Right lobe of liver (tissue), 6 donors: ENCODE measurements around the gene SPTBN1. TPM values are rescaled to one million over a fixed set of nuclear protein-coding genes. Genes with fewer than 3 reads are reported as not detected.

Experiments used
- ATAC-seq, 4 donors: fragments of 200-7000 bp; cut with Tn5 transposase; one replicate each; pipeline ENCODE4 v1.9.1; 2020; ENCODE audit warnings: mild to moderate bottlenecking in 4 of 4, moderate library complexity in 4 of 4
- DNase-seq, 3 donors: peaks; one replicate each; pipeline ENCODE4 v3.0.0-alpha.2; 2020
- H3K27ac ChIP-seq, 3 donors: fragments of 200-600 bp; one replicate each; pipeline ENCODE4 v1.8.0; 2022
- H3K27me3 ChIP-seq, 2 donors: fragments of 200-600 bp; one replicate each; pipeline ENCODE4 v1.8.0; 2022
- H3K36me3 ChIP-seq, 4 donors: fragments of 200-600 bp; sonication (generic) in 1 of 4; one replicate each; pipeline versions ENCODE4 v1.5.1 to v1.8.0; 2017 to 2022; ENCODE audit warnings: control low read depth in 1 of 4
- H3K4me1 ChIP-seq, 4 donors: fragments of 200-600 bp; sonication (generic) in 1 of 4; one replicate each; pipeline versions ENCODE4 v1.5.1 to v1.8.0; 2017 to 2022; ENCODE audit warnings: control low read depth in 1 of 4
- H3K4me3 ChIP-seq, 3 donors: fragments of 200-600 bp; one replicate each; pipeline ENCODE4 v1.8.0; 2022
- H3K9me3 ChIP-seq, 4 donors: fragments of 200-600 bp; sonication (generic) in 1 of 4; one replicate each; pipeline versions ENCODE4 v1.5.1 to v1.8.0; 2017 to 2022; ENCODE audit warnings: control low read depth in 1 of 4
- POLR2A ChIP-seq: fragments of 450-650 bp; IDR thresholded peaks from one replicate; pipeline ENCODE4 v1.6.1; 2017; ENCODE audit warnings: antibody characterized with exemption, mild to moderate bottlenecking
- WGBS: methylation state at CpG from one replicate; pipeline ENCODE4 v1.1.6; 2018; ENCODE audit warnings: low coverage, low lambda C conversion rate; ENCODE audit not compliant: insufficient coverage; ENCODE audit errors: missing lambda C conversion rate; 5-methylcytosine and 5-hydroxymethylcytosine counted together
- intact Hi-C, 2 donors: fragments of 100-400 bp; cut with DNase I; formaldehyde crosslinking; loops; one replicate each; pipeline versions ENCODE4 v1.11.2 to v1.14.1; 2022
- total RNA-seq, 6 experiments: library from RNA; depleted of rRNA in 2 of 6; stranded (reverse); fragments of >200 nt in 2 of 6; fragmentation: NEBNext Ultra II Directional in 3 of 6; extraction: Animal tissue kit (Norgen Biotek cat#: 25700) in 3 of 6; gene quantifications; one replicate each; pipeline versions ENCODE4 v1.1.0 to v1.2.4, GENCODE V29; 2016 to 2023
- TF ChIP-seq, protein P1 (sequence below), 4 donors: fragments of 200-600 bp in 3 of 4; fragments of 450-650 bp in 1 of 4; IDR thresholded peaks; one replicate each; pipeline versions ENCODE4 v1.5.1 to v1.8.0; 2016 to 2022; ENCODE audit warnings: antibody characterized with exemption in 4 of 4, mild to moderate bottlenecking in 2 of 4
- donor health status: DM: no; HTN: yes; CAD: no.
- donor health status: DM: no; HTN: no; CAD: no.
- donor health status: DM: no; HTN: no; CAD: no.
- donor health status: DM: no; HTN: yes; CAD: no.
- donor health status: DM: no; HTN: yes; CAD: no.

The SPTBN1 gene
- total RNA-seq, 6 experiments from 2014 or later: 107 to 315 (median 227) TPM

DNA sequence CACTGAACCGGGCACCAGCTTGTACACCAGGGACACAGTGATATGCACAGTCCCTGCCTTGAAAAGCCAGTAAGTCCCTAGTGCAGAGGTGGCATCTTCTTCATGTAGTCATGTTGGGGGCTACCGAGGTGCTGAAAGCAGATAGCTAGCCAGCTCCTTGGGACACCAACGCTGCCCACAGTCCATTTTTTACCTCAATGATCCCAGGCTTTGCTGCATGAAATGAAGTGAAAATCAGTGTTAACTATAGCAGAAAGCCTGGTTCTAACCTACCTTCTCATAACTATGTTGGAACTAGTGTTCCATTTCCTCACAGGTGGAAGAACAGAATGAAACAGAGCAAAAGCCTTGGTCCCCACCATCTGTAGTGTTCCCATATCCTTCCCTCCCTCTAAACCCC, 200.7 kb downstream of the SPTBN1 start:
- DNase-seq: no peak
- no peak for ATAC-seq
- no peak overlapping the region for H3K27ac ChIP-seq
- H3K27me3 ChIP-seq: no peaks in the 10 kb centered on the region
- 80% methylated on average over 1 of the region's 3 CpGs for WGBS
- H3K36me3 ChIP-seq: peaks cover 17 to 95% (median 65%) of the 10 kb centered on the region in 4 donors
- no peak for TF ChIP-seq POLR2A
- TF ChIP-seq, protein P1, sequence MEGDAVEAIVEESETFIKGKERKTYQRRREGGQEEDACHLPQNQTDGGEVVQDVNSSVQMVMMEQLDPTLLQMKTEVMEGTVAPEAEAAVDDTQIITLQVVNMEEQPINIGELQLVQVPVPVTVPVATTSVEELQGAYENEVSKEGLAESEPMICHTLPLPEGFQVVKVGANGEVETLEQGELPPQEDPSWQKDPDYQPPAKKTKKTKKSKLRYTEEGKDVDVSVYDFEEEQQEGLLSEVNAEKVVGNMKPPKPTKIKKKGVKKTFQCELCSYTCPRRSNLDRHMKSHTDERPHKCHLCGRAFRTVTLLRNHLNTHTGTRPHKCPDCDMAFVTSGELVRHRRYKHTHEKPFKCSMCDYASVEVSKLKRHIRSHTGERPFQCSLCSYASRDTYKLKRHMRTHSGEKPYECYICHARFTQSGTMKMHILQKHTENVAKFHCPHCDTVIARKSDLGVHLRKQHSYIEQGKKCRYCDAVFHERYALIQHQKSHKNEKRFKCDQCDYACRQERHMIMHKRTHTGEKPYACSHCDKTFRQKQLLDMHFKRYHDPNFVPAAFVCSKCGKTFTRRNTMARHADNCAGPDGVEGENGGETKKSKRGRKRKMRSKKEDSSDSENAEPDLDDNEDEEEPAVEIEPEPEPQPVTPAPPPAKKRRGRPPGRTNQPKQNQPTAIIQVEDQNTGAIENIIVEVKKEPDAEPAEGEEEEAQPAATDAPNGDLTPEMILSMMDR (IDR thresholded peaks at IDR 0.05): no peak
- H3K4me1 ChIP-seq: no peaks in the 10 kb centered on the region
- intact Hi-C loops: no loop called here
- H3K9me3 ChIP-seq: no peaks in the 10 kb centered on the region
- H3K4me3 ChIP-seq: no peak overlapping the region

DNA sequence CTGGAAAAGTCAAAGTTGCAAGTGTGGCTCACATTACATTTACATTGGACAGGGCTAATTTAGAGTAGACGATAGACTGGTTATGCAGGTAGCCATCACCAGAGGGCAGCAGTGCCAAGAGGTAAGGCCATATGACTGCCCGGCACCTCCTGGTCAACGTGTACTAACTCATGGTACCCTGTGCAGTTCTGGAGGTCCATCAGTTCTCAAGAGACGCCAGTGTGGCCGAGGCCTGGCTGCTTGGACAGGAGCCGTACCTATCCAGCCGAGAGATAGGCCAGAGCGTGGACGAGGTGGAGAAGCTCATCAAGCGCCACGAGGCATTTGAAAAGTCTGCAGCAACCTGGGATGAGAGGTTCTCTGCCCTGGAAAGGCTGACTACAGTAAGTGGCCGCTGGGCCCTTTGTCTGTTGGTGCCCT, 201.5 kb downstream of the SPTBN1 start:
- DNase-seq (peak in 2 of 3 donors; percentile 55 to 73), ATAC-seq (peak; percentile 65 to 96 (median 90))
- 65% methylated on average over 7 of the region's 12 CpGs for WGBS
- peaks cover 20 to 94% (median 63%) of the 10 kb centered on the region in 4 donors for H3K36me3 ChIP-seq
- H3K27ac ChIP-seq: no peak overlapping the region
- H3K4me3 ChIP-seq: no peak overlapping the region
- intact Hi-C loops: no loop called here
- no peak for TF ChIP-seq POLR2A
- TF ChIP-seq, protein P1 (IDR thresholded peaks at IDR 0.05): peak; percentile 47 to 60 (median 52)
- no peaks in the 10 kb centered on the region for H3K4me1 ChIP-seq
- no peaks in the 10 kb centered on the region for H3K9me3 ChIP-seq
- no peaks in the 10 kb centered on the region for H3K27me3 ChIP-seq

- 100% methylated on average over 1 of the region's 1 CpG for WGBS
- H3K4me3 ChIP-seq: no peak overlapping the region
These were observed 202.5 kb downstream of the SPTBN1 start for GRCh38 chr2:54658564-54659071.

GRCh38 chr2:54659527-54659926, 203.4 kb downstream of the SPTBN1 start:
- TF ChIP-seq, protein P1 (IDR thresholded peaks at IDR 0.05): no peak
- DNase-seq: no peak
- intact Hi-C loops: no loop called here
- no peak overlapping the region for H3K27ac ChIP-seq
- H3K9me3 ChIP-seq: no peaks in the 10 kb centered on the region
- H3K4me1 ChIP-seq: no peaks in the 10 kb centered on the region
- WGBS: 87% methylated on average over 4 of the region's 4 CpGs
- no peak overlapping the region for H3K4me3 ChIP-seq
- ATAC-seq: no peak
- peaks cover 24 to 80% (median 48%) of the 10 kb centered on the region in 4 donors for H3K36me3 ChIP-seq
- H3K27me3 ChIP-seq: no peaks in the 10 kb centered on the region

More at GRCh38 chr2:54658564-54659071, 202.5 kb downstream of the SPTBN1 start:
- DNase-seq (no peak), ATAC-seq (no peak)
- Histone ChIP-seq H3K4me1 (no peaks in the 10 kb centered on the region), H3K27me3 (no peaks in the 10 kb centered on the region), H3K9me3 (no peaks in the 10 kb centered on the region), H3K27ac (no peak overlapping the region), H3K36me3 (peaks cover 24 to 86% (median 55%) of the 10 kb centered on the region in 4 donors)
- TF ChIP-seq, protein P1 (IDR thresholded peaks at IDR 0.05): no peak
- TF ChIP-seq POLR2A: no peak
- intact Hi-C loops: no loop called here
